ENCODE results near the gene TRIO. TPM values are rescaled to one million over a fixed set of nuclear protein-coding genes. Genes with fewer than 3 reads are reported as not detected.

Gene TRIO
- total and polyA plus RNA-seq, 2 of the 8 experiments (the other 6 are each of a cell fraction or from before 2014, with no cell fraction given) = 35.1 to 69.1 TPM

DNA sequence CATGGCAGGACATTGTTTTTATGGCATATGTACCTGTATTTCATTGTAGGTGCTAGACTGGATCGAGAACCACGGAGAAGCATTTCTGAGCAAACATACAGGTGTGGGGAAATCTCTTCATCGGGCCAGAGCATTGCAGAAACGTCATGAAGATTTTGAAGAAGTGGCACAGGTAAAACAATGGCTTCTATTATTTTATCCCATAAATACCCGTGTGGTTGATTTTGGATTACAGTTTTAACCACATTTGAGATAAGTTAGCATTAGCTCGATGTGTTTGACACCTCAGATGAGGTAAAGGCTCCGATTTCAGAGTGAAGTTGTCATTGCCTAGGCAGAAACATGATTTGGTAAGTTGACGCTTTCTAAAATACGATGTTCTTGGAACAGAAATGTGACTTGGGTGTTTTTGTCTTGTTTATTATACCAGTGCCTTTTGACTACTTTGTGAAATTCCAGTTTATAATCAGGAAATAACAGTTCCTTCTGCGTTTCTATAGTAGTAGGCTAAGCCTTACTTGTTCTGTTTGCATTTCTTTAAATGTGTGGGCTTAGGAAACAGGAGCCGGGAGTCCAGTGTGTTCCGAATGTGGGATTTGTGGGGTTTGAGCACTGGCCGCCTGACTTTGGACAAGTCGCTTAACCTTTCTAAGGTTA, 187.7 kb downstream of the TRIO start:
- Histone ChIP-seq H3K14ac (ENCODE audit: insufficient read length) (no peak overlapping the region), H4K5ac (ENCODE audit: insufficient read length, low read depth, low read length) (no peak overlapping the region), H3K23ac (ENCODE audit: insufficient read length) (no peak overlapping the region), H3K4me2 (ENCODE audit: insufficient read depth in 1 of 2, low read depth in 2 of 2, low read length in 2 of 2) (no peak overlapping the region), H3K27me3 (replicated peaks in 1 of 4; ENCODE audit: control insufficient read depth in 3 of 4, extremely low read depth in 1 of 4, insufficient read depth in 3 of 4, low read length in 3 of 4) (no peaks in the 10 kb centered on the region), H2BK12ac (ENCODE audit: low read depth, low read length) (no peak overlapping the region), H3K27ac (ENCODE audit: low read depth, low read length) (no peak overlapping the region), H2BK20ac (ENCODE audit: low read length) (no peak overlapping the region), H3K23me2 (ENCODE audit: low read depth, low read length) (no peaks in the 10 kb centered on the region), H3K18ac (ENCODE audit: extremely low read depth, low read length) (no peak overlapping the region), H3K79me1 (ENCODE audit: low read depth, low read length) (0 out of 2 replicates have a peak, but pooled peaks cover 2% of the 10 kb centered on the region), H3K4me1 (replicated peaks in 1 of 4; ENCODE audit: control insufficient read depth in 3 of 4, insufficient read depth in 4 of 4, low read length in 3 of 4) (no peaks in the 10 kb centered on the region), H2AFZ (ENCODE audit: low read length) (no peak overlapping the region), H2AK5ac (ENCODE audit: low read depth, low read length) (no peak overlapping the region), H4K8ac (ENCODE audit: extremely low read depth, insufficient read depth, low read length) (no peak overlapping the region), H3K9ac (replicated peaks in 1 of 4; ENCODE audit: extremely low read depth in 1 of 4, low read depth in 3 of 4, low read length in 3 of 4) (no peak overlapping the region), H4K20me1 (replicated peaks in 1 of 2; ENCODE audit: control insufficient read depth in 1 of 2, insufficient read depth in 2 of 2, low read length in 2 of 2) (peaks cover 0 to 5% of the 10 kb centered on the region in 2 experiments), H2BK5ac (ENCODE audit: low read depth, low read length) (no peak overlapping the region), H2BK15ac (ENCODE audit: low read length) (no peak overlapping the region), H3K79me2 (ENCODE audit: control insufficient read depth in 1 of 2, insufficient read depth in 2 of 2, low read length in 2 of 2) (peaks cover 0 to 9% of the 10 kb centered on the region in 2 experiments; a peak in 1 of 4 replicates), H3K36me3 (ENCODE audit: control insufficient read depth in 2 of 4, insufficient read depth in 4 of 4, low read length in 3 of 4) (peaks cover 0 to 5% (median 2%) of the 10 kb centered on the region in 4 experiments; a peak in 4 of 8 replicates), H3K9me3 (ENCODE audit: insufficient read depth in 2 of 2, low read depth in 1 of 2, low read length in 1 of 2) (no peaks in the 10 kb centered on the region), H2BK120ac (replicated peaks; ENCODE audit: low read depth, low read length) (no peak overlapping the region), H3K4me3 (ENCODE audit: extremely low read depth in 1 of 4, insufficient read depth in 2 of 4, low read depth in 3 of 4, low read length in 4 of 4) (no peak overlapping the region), H4K91ac (replicated peaks; ENCODE audit: insufficient read length, low read length) (no peak overlapping the region), H3K56ac (replicated peaks; ENCODE audit: insufficient read length, low read depth, low read length) (no peak overlapping the region), H3K4ac (replicated peaks; ENCODE audit: insufficient read length, low read depth, low read length) (no peak overlapping the region)
- FAIRE-seq (no peak), DNase-seq (ENCODE audit: low read depth in 1 of 2, low spot score in 2 of 2) (no peak)
- 92% methylated on average over 14 of the region's 14 CpGs; no CpG with 5 or more reads in 1 of the 2 experiments for WGBS, 2 experiments (ENCODE audit: extremely low coverage in 1 of 2, insufficient coverage in 1 of 2, insufficient read length in 1 of 2, insufficient replicate concordance in 2 of 2, low coverage in 1 of 2, low lambda C conversion rate in 2 of 2, missing lambda C conversion rate in 1 of 2)
- POLR2A ChIA-PET (ENCODE audit: partially characterized antibody) = no interaction called here
- CTCF ChIA-PET (ENCODE audit: partially characterized antibody) = interaction anchor here (1.2 to 10.5 kb wide), 5 partner anchors 8 to 343 kb away, joined by 4 to 155 read pairs (median 7); no protein-coding TSS in a partner anchor
- TF ChIP-seq NRF1 (IDR thresholded peaks at IDR 0.05; ENCODE audit: low read depth, low read length) (no peak), EZH2 (IDR thresholded peaks at IDR 0.05; ENCODE audit: low read depth, low read length, severe bottlenecking) (no peak), SAP30 (IDR thresholded peaks at IDR 0.05; ENCODE audit: insufficient read depth, insufficient replicate concordance, low read length) (no peak), JUN (IDR thresholded peaks at IDR 0.05; ENCODE audit: low read depth, low read length) (no peak), YY1 (IDR thresholded peaks at IDR 0.05; ENCODE audit: low read depth, low read length) (no peak), EGR1 (IDR thresholded peaks at IDR 0.05; ENCODE audit: borderline replicate concordance, low read depth, low read length) (no peak), CHD1 (IDR thresholded peaks at IDR 0.05; ENCODE audit: low read depth, low read length) (no peak), MAFK (IDR thresholded peaks at IDR 0.05; ENCODE audit: low read depth, low read length) (no peak), CBX5 (IDR thresholded peaks at IDR 0.05; ENCODE audit: low read depth, low read length) (no peak), TAF7 (optimal IDR thresholded peaks at IDR 0.05; ENCODE audit: borderline replicate concordance, low read depth, low read length) (no peak)
- TF ChIP-seq, protein P1, sequence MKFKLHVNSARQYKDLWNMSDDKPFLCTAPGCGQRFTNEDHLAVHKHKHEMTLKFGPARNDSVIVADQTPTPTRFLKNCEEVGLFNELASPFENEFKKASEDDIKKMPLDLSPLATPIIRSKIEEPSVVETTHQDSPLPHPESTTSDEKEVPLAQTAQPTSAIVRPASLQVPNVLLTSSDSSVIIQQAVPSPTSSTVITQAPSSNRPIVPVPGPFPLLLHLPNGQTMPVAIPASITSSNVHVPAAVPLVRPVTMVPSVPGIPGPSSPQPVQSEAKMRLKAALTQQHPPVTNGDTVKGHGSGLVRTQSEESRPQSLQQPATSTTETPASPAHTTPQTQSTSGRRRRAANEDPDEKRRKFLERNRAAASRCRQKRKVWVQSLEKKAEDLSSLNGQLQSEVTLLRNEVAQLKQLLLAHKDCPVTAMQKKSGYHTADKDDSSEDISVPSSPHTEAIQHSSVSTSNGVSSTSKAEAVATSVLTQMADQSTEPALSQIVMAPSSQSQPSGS (IDR thresholded peaks at IDR 0.05; ENCODE audit: low read length) = no peak
